ENCODE results near the gene P4HTM. TPM values are rescaled to one million over a fixed set of nuclear protein-coding genes. Genes with fewer than 3 reads are reported as not detected.

The P4HTM gene
- total RNA-seq, 1 donor from 2014 or later: 26.3 TPM

- Mint-ChIP-seq H3K9me3 (ENCODE audit: low read depth) (no peaks in the 10 kb centered on the region), H3K36me3 (ENCODE audit: low read depth) (peaks cover 1% of the 10 kb centered on the region), H3K4me1 (ENCODE audit: low read depth) (peaks cover 28% of the 10 kb centered on the region), H3K4me3 (ENCODE audit: unreplicated experiment) (peak overlapping the region; percentile 75), H3K27ac (ENCODE audit: unreplicated experiment) (peak overlapping the region; percentile 51), H3K27me3 (ENCODE audit: low read depth) (no peaks in the 10 kb centered on the region)
- no peak for DNase-seq (ENCODE audit: low spot score)
- no peak for TF ChIP-seq CTCF (IDR thresholded peaks at IDR 0.05)
Observed at GRCh38 chr3:48990636-48991469, 812 bp downstream of the P4HTM start.

GRCh38 chr3:48991851-48992545 is 2.0 kb downstream of the P4HTM start:
- Mint-ChIP-seq H3K27ac (ENCODE audit: unreplicated experiment) (no peak overlapping the region), H3K4me3 (ENCODE audit: unreplicated experiment) (no peak overlapping the region), H3K36me3 (ENCODE audit: low read depth) (peaks cover 1% of the 10 kb centered on the region), H3K4me1 (ENCODE audit: low read depth) (peaks cover 28% of the 10 kb centered on the region), H3K9me3 (ENCODE audit: low read depth) (no peaks in the 10 kb centered on the region), H3K27me3 (ENCODE audit: low read depth) (no peaks in the 10 kb centered on the region)
- no peak for TF ChIP-seq CTCF (IDR thresholded peaks at IDR 0.05)
- DNase-seq (ENCODE audit: low spot score): no peak

GRCh38 chr3:48993834-48994233 is 3.8 kb downstream of the P4HTM start:
- Mint-ChIP-seq H3K27me3 (ENCODE audit: low read depth) (no peaks in the 10 kb centered on the region), H3K36me3 (ENCODE audit: low read depth) (peaks cover 1% of the 10 kb centered on the region), H3K4me3 (ENCODE audit: unreplicated experiment) (no peak overlapping the region), H3K4me1 (ENCODE audit: low read depth) (peaks cover 25% of the 10 kb centered on the region), H3K9me3 (ENCODE audit: low read depth) (no peaks in the 10 kb centered on the region), H3K27ac (ENCODE audit: unreplicated experiment) (no peak overlapping the region)
- no peak for DNase-seq (ENCODE audit: low spot score)
- no peak for TF ChIP-seq CTCF (IDR thresholded peaks at IDR 0.05)

- Mint-ChIP-seq H3K36me3 (ENCODE audit: low read depth) (peaks cover 1% of the 10 kb centered on the region), H3K4me1 (ENCODE audit: low read depth) (peaks cover 5% of the 10 kb centered on the region), H3K27ac (ENCODE audit: unreplicated experiment) (no peak overlapping the region), H3K27me3 (ENCODE audit: low read depth) (no peaks in the 10 kb centered on the region), H3K9me3 (ENCODE audit: low read depth) (no peaks in the 10 kb centered on the region), H3K4me3 (ENCODE audit: unreplicated experiment) (no peak overlapping the region)
- no peak for TF ChIP-seq CTCF (IDR thresholded peaks at IDR 0.05)
- DNase-seq (ENCODE audit: low spot score): no peak
Observed at GRCh38 chr3:48996640-48997039, 6.6 kb downstream of the P4HTM start.

GRCh38 chr3:48997102-48997635 is 7.1 kb downstream of the P4HTM start:
- peaks cover 3% of the 10 kb centered on the region for H3K36me3 Mint-ChIP-seq (ENCODE audit: low read depth)
- no peaks in the 10 kb centered on the region for H3K9me3 Mint-ChIP-seq (ENCODE audit: low read depth)
- H3K4me1 Mint-ChIP-seq (ENCODE audit: low read depth): no peaks in the 10 kb centered on the region
- no peak for TF ChIP-seq CTCF (IDR thresholded peaks at IDR 0.05)
- H3K27ac Mint-ChIP-seq (ENCODE audit: unreplicated experiment): no peak overlapping the region
- H3K4me3 Mint-ChIP-seq (ENCODE audit: unreplicated experiment): no peak overlapping the region
- no peaks in the 10 kb centered on the region for H3K27me3 Mint-ChIP-seq (ENCODE audit: low read depth)
- DNase-seq (ENCODE audit: low spot score): no peak
